HCT116 (cell line): ENCODE results near the gene RBM15B. TPM values are rescaled to one million over a fixed set of nuclear protein-coding genes. Genes with fewer than 3 reads are reported as not detected.

Experiments used
- ATAC-seq: fragments of 200-7000 bp; cut with Tn5 transposase; 2 replicates; pipeline ENCODE4 v1.9.1; 2020; ENCODE audit warnings: mild to moderate bottlenecking, moderate library complexity
- BruUV-seq: library from RNA; stranded (reverse); fragments of 400-500 nt; replicated peaks from 2 replicates; lab custom pipeline; 2021; lab: Mats Ljungman, UMichigan
- CTCF ChIA-PET: fragments of 300-600 bp; sonication (Branson Sonifier 250); formaldehyde crosslinking; loops from one replicate; lab custom pipeline; 2021; ENCODE audit warnings: antibody characterized with exemption; lab: Charles Lee
- POLR2A ChIA-PET: fragments of 300-600, 350-600 bp; sonication (Branson Sonifier 250); formaldehyde crosslinking; loops from one replicate; lab custom pipeline; 2021; ENCODE audit warnings: antibody characterized with exemption; lab: Charles Lee
- RAD21 ChIA-PET, 2 experiments: fragments of 300-600 bp; sonication (Branson Sonifier 250); formaldehyde crosslinking; loops; one replicate each; lab custom pipeline; 2023; ENCODE audit warnings: low total read pairs in 2 of 2; ENCODE audit not compliant: uncharacterized antibody in 2 of 2, unreplicated experiment in 2 of 2, low non-redundant PET in 1 of 2; lab: Charles Lee
- DNase-seq: peaks from one replicate; pipeline ENCODE4 v3.0.0-alpha.2; 2010; ENCODE audit warnings: low read depth, low spot score
- H2AFZ ChIP-seq: fragments of 200-600 bp; shearing (Covaris generic), sonication (generic); 2 replicates; pipeline ENCODE4 v1.6.1; 2017; ENCODE audit warnings: low read depth, mixed run types, mixed read lengths, antibody characterized with exemption, low read length; ENCODE audit not compliant: poor library complexity, severe bottlenecking
- H3K27ac ChIP-seq: 2 replicates; pipeline ENCODE4 v1.5.1; 2012; ENCODE audit warnings: low read depth, low read length
- H3K27me3 ChIP-seq: fragments of 200-600 bp; sonication (generic); 2 replicates; pipeline ENCODE4 v1.6.1; 2016; ENCODE audit warnings: mixed run types, low read length, mixed read lengths; ENCODE audit not compliant: insufficient read depth
- H3K36me3 ChIP-seq, 2 experiments: fragments of 200-500 bp in 1 of 2; fragments of 200-600 bp in 1 of 2; sonication (Bioruptor generic) in 1 of 2; sonication (generic) in 1 of 2; 2 replicates each; pipeline versions ENCODE4 v1.5.1 to v1.6.1; 2014 to 2016; ENCODE audit warnings: low read length in 2 of 2, inconsistent platforms in 1 of 2, mixed read lengths in 1 of 2, mixed run types in 1 of 2; ENCODE audit not compliant: insufficient read depth in 2 of 2, control insufficient read depth in 1 of 2
- H3K4me1 ChIP-seq, 2 experiments: fragments of 200-600 bp in 1 of 2; sonication (generic) in 1 of 2; 2 replicates each; pipeline versions ENCODE4 v1.5.1 to v1.6.1; 2012 to 2017; ENCODE audit warnings: low read length in 2 of 2, inconsistent platforms in 1 of 2, mild to moderate bottlenecking in 1 of 2, mixed read lengths in 1 of 2, mixed run types in 1 of 2, moderate library complexity in 1 of 2; ENCODE audit not compliant: insufficient read depth in 2 of 2, control insufficient read depth in 1 of 2
- H3K4me2 ChIP-seq: fragments of 200-600 bp; sonication (generic); 2 replicates; pipeline ENCODE4 v1.6.1; 2017; ENCODE audit warnings: mixed run types, low read length, mixed read lengths
- H3K4me3 ChIP-seq, 2 experiments: fragments of 200-600 bp in 1 of 2; sonication (generic) in 1 of 2; replicated peaks in 1 of 2; 2 replicates each; pipeline ENCODE4 v1.5.1; 2011 to 2016; ENCODE audit warnings: low read length in 2 of 2, control low read depth in 1 of 2, low read depth in 1 of 2, mild to moderate bottlenecking in 1 of 2, mixed read lengths in 1 of 2, mixed run types in 1 of 2
- H3K79me2 ChIP-seq: fragments of 200-600 bp; sonication (generic); 2 replicates; pipeline ENCODE4 v1.6.1; 2017; ENCODE audit warnings: mild to moderate bottlenecking, mixed run types, low read length, moderate library complexity, mixed read lengths; ENCODE audit not compliant: insufficient read depth
- H3K9ac ChIP-seq: fragments of 200-600 bp; sonication (generic); 2 replicates; pipeline ENCODE4 v1.6.1; 2016; ENCODE audit warnings: low read length, mixed read lengths
- H3K9me2 ChIP-seq: fragments of 200-600 bp; sonication (generic), shearing (Covaris generic); 2 replicates; pipeline ENCODE4 v1.6.1; 2017; ENCODE audit warnings: mixed run types, mild to moderate bottlenecking, moderate library complexity; ENCODE audit not compliant: insufficient read depth
- H3K9me3 ChIP-seq, 2 experiments: fragments of 200-500 bp in 1 of 2; fragments of 200-600 bp in 1 of 2; sonication (Bioruptor generic) in 1 of 2; sonication (generic) in 1 of 2; 2 replicates each; pipeline ENCODE4 v1.6.1; 2014 to 2017; ENCODE audit warnings: low read length in 2 of 2, mixed read lengths in 2 of 2, inconsistent platforms in 1 of 2, low read depth in 1 of 2, mild to moderate bottlenecking in 1 of 2, mixed run types in 1 of 2, moderate library complexity in 1 of 2; ENCODE audit not compliant: control insufficient read depth in 1 of 2, insufficient read depth in 1 of 2
- H4K20me1 ChIP-seq: fragments of 200-600 bp; sonication (generic), shearing (Covaris generic); 2 replicates; pipeline ENCODE4 v1.6.1; 2017; ENCODE audit warnings: mixed run types, mild to moderate bottlenecking, moderate library complexity; ENCODE audit not compliant: insufficient read depth
- EZH2 ChIP-seq: fragments of 200-600 bp; sonication (generic); IDR thresholded peaks from 2 replicates; pipeline ENCODE4 v1.6.1; 2017; ENCODE audit warnings: antibody characterized with exemption, mixed run types
- RAD21 ChIP-seq: IDR thresholded peaks from 2 replicates; pipeline ENCODE4 v1.6.1; 2012; ENCODE audit warnings: low read depth, mild to moderate bottlenecking
- SRF ChIP-seq: IDR thresholded peaks from 2 replicates; pipeline ENCODE4 v1.6.1; 2012; ENCODE audit warnings: low read depth
- YY1 ChIP-seq: IDR thresholded peaks from 2 replicates; pipeline ENCODE4 v1.6.1; 2011; ENCODE audit warnings: low read length, low read depth, moderate library complexity, mild to moderate bottlenecking; ENCODE audit not compliant: insufficient replicate concordance; ENCODE audit errors: extremely low read depth
- ZFX ChIP-seq: fragments of 450-650 bp; IDR thresholded peaks from 2 replicates; pipeline ENCODE4 v1.6.1; 2017
- intact Hi-C: fragments of 100-400 bp; cut with micrococcal nuclease; formaldehyde crosslinking; loops from 2 replicates; pipeline ENCODE4 v1.10.0; 2022
- total RNA-seq: library from RNA; stranded (reverse); gene quantifications from one replicate; pipeline ENCODE4 v1.2.1, GENCODE V29; 2021; ENCODE audit not compliant: unreplicated experiment
- TF ChIP-seq, protein P1 (sequence below): IDR thresholded peaks from 2 replicates; pipeline ENCODE4 v1.6.1; 2012; ENCODE audit warnings: low read depth
- TF ChIP-seq, protein P2 (sequence below): IDR thresholded peaks from 2 replicates; pipeline ENCODE4 v1.6.1; 2012
- TF ChIP-seq, protein P3 (sequence below): IDR thresholded peaks from 2 replicates; pipeline ENCODE4 v1.6.1; 2011; ENCODE audit warnings: mild to moderate bottlenecking, low read length, moderate library complexity; ENCODE audit not compliant: insufficient replicate concordance; ENCODE audit errors: extremely low read depth

RBM15B gene
- total RNA-seq, 1 experiment from 2014 or later = 24.1 TPM

DNA sequence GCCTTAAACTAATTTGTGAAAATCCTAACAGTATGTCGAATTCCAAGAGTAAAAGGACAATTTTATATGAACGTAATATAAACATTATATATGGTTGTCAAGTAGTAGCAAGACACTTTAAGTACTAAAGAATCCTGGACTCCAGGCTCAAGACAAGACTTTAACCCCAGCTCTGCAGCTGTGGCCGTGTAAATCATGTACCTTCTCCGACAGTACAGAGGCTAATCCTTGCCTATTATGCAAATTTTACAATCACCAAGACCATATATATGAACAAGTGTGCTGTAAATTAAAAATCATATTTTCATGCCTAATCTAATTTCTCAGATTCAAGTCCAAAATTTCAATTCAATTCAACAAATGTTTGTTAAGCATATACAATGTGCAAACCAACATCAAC lies 35.8 kb downstream of the RBM15B start:
- ATAC-seq (no peak), DNase-seq (no peak)
- no peak for TF ChIP-seq YY1
- no peak for TF ChIP-seq ZFX
- TF ChIP-seq RAD21 = no peak
- Histone ChIP-seq H3K36me3 (peaks cover 14 to 19% of the 10 kb centered on the region in 2 experiments; a peak in 3 of 4 replicates), H3K9me3 (no peaks in the 10 kb centered on the region), H3K79me2 (peaks cover 4% of the 10 kb centered on the region), H3K27me3 (no peaks in the 10 kb centered on the region), H3K9ac (no peak overlapping the region), H3K9me2 (no peaks in the 10 kb centered on the region), H3K27ac (no peak overlapping the region), H3K4me2 (no peak overlapping the region), H3K4me3 (no peak overlapping the region), H4K20me1 (no peaks in the 10 kb centered on the region; the same call in 1 of the 2 replicates), H2AFZ (no peak overlapping the region), H3K4me1 (no peaks in the 10 kb centered on the region)
- no TSS peak for BruUV-seq
- intact Hi-C loops = no loop called here
- ChIA-PET POLR2A (no interaction called here), RAD21 (interaction anchor here in 1 of 2 experiments (0.5 kb wide), 1 partner anchor 228 kb away, joined by 3 read pairs; no protein-coding TSS in a partner anchor), CTCF (interaction anchor here (0.6 to 1.6 kb wide), 2 partner anchors 8 to 10 kb away, joined by 3 to 7 read pairs; no protein-coding TSS in a partner anchor)

DNA sequence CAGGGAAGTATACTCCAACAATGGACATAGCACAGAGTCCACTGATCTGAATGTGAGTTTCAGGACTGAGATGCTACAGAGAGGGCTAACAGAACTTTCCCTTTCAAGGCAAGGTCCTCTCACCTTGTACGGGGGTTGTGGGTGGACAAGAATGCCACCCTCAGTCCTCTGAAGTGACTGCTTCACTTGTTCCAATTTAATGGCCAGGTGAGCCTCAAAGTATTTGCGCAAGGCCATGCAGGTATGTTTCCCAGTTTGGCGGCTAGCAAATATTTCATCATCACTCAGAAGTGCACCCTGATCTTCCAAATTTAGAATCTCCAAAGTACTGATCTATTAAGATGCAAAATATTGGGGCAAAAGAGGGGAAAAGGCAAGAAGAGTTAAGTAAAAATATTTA lies 38.1 kb downstream of the RBM15B start:
- no peaks in the 10 kb centered on the region for H3K9me3 ChIP-seq
- peaks cover 6% of the 10 kb centered on the region for H3K79me2 ChIP-seq
- H3K9me2 ChIP-seq = no peaks in the 10 kb centered on the region
- H3K4me1 ChIP-seq = no peaks in the 10 kb centered on the region
- DNase-seq (no peak), ATAC-seq (no peak)
- CTCF ChIA-PET = no interaction called here
- intact Hi-C loops = no loop called here
- H2AFZ ChIP-seq = no peak overlapping the region
- no peak overlapping the region for H3K9ac ChIP-seq
- RAD21 ChIA-PET = no interaction called here
- no peaks in the 10 kb centered on the region for H3K27me3 ChIP-seq
- H4K20me1 ChIP-seq = no peaks in the 10 kb centered on the region; the same call in 1 of the 2 replicates
- TF ChIP-seq, protein P1, sequence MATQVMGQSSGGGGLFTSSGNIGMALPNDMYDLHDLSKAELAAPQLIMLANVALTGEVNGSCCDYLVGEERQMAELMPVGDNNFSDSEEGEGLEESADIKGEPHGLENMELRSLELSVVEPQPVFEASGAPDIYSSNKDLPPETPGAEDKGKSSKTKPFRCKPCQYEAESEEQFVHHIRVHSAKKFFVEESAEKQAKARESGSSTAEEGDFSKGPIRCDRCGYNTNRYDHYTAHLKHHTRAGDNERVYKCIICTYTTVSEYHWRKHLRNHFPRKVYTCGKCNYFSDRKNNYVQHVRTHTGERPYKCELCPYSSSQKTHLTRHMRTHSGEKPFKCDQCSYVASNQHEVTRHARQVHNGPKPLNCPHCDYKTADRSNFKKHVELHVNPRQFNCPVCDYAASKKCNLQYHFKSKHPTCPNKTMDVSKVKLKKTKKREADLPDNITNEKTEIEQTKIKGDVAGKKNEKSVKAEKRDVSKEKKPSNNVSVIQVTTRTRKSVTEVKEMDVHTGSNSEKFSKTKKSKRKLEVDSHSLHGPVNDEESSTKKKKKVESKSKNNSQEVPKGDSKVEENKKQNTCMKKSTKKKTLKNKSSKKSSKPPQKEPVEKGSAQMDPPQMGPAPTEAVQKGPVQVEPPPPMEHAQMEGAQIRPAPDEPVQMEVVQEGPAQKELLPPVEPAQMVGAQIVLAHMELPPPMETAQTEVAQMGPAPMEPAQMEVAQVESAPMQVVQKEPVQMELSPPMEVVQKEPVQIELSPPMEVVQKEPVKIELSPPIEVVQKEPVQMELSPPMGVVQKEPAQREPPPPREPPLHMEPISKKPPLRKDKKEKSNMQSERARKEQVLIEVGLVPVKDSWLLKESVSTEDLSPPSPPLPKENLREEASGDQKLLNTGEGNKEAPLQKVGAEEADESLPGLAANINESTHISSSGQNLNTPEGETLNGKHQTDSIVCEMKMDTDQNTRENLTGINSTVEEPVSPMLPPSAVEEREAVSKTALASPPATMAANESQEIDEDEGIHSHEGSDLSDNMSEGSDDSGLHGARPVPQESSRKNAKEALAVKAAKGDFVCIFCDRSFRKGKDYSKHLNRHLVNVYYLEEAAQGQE = no peak
- TF ChIP-seq SRF = no peak
- no peak for TF ChIP-seq YY1
- TF ChIP-seq EZH2 = no peak
- TF ChIP-seq, protein P2, sequence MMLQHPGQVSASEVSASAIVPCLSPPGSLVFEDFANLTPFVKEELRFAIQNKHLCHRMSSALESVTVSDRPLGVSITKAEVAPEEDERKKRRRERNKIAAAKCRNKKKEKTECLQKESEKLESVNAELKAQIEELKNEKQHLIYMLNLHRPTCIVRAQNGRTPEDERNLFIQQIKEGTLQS = no peak
- TF ChIP-seq, protein P3, sequence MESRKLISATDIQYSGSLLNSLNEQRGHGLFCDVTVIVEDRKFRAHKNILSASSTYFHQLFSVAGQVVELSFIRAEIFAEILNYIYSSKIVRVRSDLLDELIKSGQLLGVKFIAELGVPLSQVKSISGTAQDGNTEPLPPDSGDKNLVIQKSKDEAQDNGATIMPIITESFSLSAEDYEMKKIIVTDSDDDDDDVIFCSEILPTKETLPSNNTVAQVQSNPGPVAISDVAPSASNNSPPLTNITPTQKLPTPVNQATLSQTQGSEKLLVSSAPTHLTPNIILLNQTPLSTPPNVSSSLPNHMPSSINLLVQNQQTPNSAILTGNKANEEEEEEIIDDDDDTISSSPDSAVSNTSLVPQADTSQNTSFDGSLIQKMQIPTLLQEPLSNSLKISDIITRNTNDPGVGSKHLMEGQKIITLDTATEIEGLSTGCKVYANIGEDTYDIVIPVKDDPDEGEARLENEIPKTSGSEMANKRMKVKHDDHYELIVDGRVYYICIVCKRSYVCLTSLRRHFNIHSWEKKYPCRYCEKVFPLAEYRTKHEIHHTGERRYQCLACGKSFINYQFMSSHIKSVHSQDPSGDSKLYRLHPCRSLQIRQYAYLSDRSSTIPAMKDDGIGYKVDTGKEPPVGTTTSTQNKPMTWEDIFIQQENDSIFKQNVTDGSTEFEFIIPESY = no peak
- no peak overlapping the region for H3K4me2 ChIP-seq
- no peak overlapping the region for H3K4me3 ChIP-seq
- BruUV-seq = no TSS peak
- POLR2A ChIA-PET = no interaction called here
- no peak overlapping the region for H3K27ac ChIP-seq
- peaks cover 14 to 15% of the 10 kb centered on the region in 2 experiments; a peak in 3 of 4 replicates for H3K36me3 ChIP-seq
